HG02981 (cell line): ENCODE measurements around the gene CXCR6.

Source experiments
- ATAC-seq: cut with Tn5 transposase; IDR thresholded peaks from one replicate; pipeline ENCODE4 v1.9.1; 2021; ENCODE audit warnings: mild to moderate bottlenecking, moderate library complexity; ENCODE audit not compliant: unreplicated experiment

Gene CXCR6

DNA sequence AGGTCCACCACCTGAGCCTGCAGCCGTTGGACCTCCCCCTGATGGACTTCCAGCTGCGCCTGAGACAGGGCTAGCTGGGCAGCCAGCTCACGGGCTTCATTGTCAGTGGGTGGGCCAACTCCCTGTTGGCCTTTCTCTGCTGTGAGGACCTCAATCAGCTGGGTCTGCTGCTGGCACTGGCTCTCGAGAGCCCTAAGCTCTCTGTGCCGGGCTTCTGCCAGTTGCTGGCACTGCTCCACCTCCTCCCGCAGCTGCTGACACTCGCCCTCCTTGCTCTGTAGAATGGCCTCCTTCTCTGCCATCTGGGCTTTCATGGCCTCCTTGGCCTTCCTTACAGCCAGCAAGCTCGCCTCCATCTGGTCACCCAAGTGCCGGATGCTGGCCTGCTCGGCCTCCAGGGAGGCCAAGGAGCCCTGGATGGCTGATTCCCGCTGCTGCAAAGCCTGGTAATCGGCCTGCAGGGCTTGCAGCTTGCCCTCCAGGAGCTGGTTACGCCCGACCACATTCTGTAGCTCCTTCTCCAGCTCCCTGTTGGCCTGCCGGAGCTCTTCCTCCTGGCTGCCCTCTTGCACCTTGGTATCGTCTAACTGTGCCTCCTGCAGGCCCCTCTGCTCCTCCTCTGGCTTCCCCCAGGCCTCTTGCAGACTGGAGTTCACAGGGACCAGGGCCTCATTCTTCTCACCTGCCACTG lies 23.8 kb downstream of the CXCR6 start:
- no peak for ATAC-seq

DNA sequence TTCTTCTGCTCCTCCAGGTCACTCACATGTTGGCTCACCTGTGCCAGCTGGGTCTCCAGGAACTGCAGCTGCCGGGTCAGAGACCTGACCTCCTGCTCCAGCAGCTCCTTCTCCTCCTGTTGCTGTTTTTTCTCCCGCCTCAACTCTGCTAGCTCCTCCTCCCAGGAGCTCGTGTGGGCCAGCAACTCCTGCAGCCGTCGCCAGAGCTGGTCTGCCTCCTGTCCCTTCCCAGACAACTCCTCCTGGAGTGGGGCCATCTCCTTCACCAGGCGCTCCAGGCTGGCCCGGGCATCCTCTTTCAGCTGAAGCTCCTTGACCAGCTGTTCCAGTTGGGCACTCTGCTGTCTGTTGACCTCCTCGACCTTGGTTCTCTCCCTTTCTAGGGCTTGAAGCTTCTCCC lies 24.5 kb downstream of the CXCR6 start:
- ATAC-seq: no peak

DNA sequence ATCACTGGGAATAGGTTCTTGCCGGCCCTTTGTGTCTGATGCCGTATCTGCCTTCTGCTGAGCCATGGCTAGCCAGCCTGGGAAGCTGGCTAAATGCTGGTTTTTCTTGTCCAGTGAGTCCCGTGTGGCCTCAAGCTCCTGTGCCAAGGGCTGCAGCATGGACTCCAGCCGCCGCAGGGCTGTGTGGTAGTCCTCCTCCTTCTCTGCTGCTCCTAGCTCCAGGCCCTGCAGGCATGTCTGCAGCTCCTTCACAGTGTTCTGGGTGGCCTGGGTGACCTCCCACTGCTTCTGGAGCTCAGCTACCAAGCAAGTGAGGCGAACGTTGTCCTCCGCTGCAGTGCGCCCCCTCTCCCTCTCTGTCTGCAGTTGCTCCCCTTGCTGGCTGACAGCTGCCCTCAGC lies 24.9 kb downstream of the CXCR6 start:
- ATAC-seq: no peak

DNA sequence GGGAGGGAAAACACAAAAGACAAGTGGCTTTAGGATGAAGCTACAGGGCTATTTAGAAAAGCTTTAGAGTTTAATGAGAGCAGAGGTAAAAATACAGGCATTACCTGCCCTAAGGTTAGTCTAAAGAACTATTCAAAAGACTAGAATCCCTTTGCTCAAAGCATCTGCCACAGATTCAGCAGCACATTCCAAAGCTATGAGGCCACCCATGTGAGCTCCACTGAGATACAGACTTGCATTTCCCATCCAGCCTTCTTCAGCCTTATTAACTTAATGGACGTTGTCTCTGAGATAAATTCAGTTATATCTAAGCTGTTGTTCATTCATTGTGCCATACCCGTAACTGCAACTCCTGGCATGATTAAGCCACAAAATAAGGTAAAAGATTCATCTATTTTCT lies 25.4 kb downstream of the CXCR6 start:
- ATAC-seq: no peak

DNA sequence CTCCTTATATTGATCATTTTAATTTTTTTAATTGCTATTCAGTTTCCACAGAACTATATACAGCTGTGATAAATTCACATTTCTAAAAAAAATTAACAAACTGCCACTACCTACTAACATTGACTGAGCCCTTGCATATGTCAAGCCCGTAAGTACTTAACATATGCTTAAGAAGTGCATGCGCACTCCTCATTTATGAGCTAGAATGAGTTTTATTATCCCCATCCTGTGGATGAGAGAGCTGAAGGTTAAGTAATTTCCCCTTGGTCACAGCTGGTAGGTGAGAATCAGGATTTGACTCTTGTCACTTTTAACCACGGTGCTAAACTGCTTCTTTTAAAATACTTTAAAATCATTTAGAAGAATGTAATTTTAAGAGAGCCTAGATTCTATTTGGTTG lies 25.9 kb downstream of the CXCR6 start:
- ATAC-seq: no peak

DNA sequence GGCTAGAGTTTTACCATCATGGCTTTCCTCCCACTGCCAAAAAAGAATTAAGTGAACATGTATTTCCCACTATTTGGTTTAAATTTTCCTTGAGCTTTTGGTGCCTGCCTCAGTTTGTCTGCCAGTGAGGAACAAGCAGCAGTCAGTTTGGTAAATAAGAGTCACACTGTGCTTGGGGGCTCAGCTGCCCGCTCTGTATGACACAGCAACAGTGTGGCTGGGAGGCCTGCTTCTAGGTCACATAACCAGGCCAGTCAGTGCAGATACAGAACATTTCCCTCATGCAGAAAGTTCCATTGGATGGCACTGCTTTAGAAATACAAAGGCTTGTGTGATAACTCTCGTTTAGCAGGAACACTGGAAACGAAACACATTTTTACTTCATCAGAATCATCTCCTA lies 26.7 kb downstream of the CXCR6 start:
- no peak for ATAC-seq

DNA sequence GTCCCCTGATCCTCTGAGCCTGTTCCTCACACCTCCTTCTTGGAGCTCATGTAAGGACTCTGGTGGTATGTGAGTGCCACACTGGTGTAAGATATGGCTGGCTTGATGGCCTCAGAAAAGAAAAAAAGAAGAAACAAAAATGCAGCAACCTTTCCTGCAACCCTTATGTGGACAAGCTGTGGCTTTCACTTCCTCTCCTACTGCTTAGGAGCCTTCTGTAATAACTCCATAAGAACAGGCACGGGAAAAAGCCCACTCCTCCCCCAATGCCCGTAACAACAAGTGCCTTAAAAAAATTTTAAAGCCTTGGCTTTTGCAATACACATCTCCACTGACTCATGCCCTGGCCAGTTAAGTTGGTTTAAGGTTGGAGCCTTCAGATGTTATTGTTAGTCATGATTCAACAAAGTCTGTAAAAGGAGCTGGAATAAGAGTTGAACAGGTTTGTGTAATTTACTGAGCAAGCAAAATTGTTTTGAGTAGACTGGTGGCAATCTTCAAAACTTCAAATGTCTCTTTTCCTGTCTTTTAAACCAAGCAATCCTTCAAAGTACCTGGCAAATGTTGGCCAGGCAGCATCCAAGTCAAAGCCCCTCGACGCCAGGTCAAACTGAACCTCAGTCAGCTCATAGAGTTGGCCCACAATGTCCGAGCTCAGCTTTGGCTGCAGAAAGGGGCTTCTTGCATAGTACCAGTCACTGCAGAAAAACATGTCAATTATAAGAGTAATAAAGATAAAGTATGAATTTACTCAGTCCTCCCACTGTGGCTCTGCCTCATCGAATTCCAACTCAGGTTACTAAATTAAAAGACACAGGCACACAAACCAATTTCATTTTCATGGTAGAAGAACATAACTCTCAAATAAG lies 29.5 kb downstream of the CXCR6 start:
- no peak for ATAC-seq

DNA sequence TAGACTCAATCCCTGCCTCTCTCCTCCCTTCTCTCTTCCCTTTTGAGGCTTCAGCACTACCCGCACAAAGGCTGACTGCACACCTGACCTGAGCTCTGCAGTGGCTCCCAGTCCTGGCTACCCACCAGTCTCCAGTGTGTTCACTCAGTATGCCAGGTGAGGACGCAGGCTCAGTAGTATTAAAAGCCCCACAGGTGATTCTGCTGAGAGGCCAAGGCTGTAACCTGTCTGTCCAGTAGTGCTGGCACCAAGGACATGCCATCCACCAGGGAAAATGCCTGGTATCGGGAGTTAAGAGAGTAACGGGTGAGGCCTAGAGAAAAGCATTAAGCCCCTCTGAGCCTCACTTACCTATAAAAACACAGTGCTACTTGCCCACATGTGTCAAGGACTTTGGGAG lies 31.4 kb downstream of the CXCR6 start:
- ATAC-seq: no peak

DNA sequence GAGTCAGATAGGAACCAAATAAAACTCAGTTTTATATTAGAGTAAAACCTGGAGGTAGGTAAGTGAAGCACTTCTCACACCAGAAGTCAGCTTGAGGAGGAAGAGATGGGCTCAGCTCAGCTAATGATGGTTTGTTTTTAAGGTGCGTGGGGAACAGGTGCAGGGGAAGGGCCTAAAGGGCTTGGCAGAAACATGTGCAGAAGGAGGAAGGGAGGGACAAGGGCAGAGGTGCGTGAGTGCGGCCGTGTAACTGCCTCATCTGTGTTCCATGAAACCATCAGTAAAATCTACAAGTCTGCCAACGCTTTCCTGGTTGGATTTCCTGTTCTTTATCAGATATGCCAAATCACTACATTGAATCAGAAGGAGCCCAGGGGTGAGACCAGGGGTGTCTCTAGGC lies 32.4 kb downstream of the CXCR6 start:
- ATAC-seq: no peak

DNA sequence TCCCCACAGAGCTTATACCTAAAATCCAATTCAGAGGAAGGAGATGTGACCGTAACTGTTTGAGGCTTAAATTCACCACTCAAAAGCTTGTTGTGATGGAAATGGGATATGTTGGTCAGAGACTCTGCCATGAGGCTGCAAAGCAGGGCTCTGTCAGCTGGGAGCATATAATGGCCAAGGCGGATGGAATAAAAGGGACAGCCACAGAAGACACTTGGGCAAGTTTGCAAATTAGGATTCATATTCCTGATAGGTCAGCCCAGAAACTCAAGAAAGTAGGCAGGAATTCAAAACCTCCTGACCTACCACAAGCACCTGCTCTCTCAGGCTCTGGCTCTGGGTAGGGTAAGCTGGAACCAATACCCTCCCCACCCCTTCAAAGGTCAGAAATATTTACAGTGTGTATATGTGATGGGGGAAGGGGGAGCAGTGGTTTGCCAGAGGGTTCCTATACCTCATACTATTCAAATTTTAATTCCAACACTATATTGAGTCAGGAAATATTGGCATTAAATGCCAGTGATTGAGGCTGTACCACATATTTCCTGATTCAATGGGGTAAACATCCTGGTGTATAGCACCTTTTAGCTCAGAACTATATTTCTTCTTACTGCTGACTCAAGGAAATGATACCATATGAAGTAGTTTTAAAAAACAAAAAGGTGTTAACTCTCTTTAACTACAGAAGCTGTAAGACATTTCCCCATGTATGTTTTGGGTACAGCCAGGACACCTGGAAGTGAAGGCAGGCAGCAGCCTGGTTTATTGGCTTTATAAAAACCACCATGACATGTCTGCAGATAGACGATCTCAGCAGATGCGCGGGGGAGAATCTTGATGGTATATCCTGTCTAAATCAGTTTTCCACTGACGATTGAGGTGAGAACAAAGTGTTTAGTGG lies 33.2 kb downstream of the CXCR6 start:
- ATAC-seq: no peak

DNA sequence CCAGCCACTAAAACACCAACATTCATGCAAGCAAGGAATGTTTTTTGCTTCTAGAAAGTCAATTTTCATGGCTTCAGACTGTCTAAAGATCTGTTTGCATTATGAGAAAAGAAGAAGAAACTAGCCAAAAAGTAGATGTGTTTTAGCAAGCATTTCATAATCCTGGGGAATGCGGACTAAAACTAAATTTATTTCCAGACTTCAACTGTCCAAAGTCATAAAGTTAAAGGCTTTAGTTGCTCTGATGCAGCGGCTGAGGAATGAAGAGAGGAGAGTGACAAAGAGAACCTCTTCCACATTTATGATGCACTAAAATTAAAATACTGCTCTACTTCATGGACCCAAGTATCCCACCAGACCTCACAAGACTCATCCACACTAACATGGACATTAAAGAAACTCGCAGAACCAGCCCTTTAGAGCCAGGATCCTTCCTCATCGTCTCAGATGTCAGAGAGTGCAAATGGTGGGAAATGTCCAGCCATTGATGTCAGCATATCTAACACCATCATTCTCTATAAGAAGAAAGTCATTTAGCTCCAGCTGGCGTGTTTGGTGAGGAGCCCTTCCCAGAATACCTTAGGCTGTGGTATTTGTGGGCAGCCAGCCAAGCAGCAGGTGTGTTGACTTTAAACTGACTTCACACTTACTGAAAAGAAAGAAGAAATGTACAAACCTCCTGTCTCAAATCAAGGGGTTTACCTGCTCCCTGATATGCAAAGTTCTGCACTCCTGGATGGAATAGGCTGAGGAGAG lies 34.9 kb downstream of the CXCR6 start:
- no peak for ATAC-seq

DNA sequence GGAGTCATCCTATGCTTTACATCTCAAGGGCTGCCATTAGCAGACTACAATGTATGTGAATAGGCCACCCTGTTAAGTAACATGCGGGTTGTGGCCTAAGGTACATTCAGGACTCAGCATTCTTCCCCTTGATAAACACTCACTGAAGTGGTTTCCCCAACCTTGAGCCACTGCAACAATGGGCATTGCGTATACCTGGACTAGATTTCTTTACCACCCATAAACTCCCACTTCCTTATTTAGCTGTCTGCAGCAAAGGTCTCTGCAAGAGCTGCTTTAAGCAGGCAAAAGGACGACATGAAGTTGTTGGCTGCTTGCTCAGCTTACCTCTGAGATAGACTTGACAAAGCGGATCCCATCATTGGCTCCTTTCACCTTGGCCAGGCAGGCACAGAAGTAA lies 36.1 kb downstream of the CXCR6 start:
- ATAC-seq: no peak

DNA sequence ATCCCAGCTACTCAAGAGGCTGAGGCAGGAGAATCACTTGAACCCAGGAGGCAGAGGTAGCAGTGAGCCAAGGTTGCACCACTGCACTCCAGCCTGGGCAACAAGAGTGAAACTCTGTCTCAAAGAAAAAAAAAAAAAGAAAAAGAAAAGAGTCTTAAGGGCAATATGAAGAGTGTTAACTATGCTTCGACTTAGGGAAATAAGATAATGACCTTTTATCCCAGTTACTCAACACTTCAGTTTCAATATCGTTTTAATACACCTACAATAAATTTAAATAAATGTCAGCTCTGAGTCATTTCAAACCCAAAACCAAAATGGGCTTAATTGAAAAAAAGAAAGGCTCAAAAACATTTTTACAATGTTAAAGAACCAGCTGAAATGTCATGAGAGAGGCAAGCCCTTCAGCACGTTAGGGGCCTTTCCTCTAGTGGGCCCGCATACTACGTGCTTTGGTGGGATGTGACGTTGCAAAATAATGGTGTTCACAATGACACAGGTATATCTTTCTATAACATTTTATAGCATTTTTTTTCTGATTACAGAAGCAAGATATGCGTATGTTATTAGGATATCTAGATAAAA lies 37.1 kb downstream of the CXCR6 start:
- ATAC-seq: no peak

DNA sequence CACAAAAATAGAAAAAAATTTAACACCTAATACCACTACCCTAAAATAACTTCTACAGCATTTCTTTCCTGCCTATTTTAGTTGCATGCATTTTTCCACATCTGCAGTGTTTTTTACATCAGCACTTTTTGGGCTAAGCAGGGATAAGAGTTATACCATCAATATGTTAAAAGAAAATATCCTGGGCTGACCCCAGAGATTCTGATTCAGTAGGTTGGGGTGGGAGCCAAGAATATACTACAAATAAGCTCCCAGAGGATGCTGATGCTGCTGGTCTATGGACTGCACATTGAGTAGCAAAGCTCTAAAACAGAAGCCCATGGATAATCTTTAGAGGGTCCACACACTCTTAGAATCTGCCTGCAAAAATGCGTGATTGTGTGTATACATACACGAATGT lies 37.6 kb downstream of the CXCR6 start:
- ATAC-seq: no peak

DNA sequence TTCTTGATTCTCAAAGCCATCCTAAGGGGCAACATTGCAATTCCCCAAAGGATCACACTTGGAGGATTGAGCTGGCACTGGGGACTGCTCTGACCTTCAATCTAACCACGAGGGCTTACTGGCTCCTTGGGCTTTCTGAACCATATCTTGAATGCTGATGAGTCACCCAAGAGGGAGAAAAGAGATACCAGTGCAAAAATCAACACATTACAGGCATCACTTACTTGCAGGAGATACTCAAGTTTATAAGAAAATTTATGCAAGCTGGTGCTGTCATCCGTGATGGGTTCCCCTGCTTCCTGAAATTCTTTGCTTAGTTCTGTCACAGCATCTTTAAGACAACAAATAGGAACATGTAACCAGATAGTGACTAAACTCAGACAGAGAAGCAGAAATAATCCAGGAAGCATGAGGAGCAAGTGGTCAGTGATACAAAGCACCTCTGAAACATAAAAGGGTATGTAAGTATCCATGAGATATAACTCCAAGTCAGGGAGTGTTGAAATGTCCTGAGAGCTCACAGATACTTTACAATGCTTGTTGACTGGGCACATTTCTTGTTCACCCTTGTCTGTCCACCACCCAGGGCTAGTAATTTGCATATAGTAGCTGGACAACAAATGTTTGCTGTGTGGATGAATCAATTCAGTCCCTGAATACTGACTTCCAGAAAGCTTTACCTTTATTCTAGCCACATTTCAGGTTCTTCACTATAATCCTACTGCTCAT lies 38.2 kb downstream of the CXCR6 start:
- no peak for ATAC-seq

DNA sequence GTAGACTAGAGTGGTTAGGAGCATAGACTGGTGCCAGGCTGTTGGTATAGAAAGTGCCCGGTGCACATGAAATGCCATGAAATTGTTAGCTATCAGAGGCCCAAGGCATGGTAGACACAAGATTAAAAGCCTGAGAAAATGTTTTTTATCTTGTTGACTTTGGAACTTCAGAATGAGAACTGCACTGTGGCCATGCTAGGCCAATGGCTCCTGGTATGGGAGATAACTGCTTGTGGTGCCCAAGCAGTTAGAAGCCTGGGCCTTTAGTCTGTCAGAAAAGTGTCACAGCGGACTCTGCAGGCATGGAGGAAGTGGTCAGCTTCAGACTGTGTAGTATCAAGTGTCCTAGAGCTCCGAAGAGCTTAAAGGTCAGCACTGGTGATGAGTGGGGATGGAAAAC lies 40.5 kb downstream of the CXCR6 start:
- ATAC-seq: no peak

DNA sequence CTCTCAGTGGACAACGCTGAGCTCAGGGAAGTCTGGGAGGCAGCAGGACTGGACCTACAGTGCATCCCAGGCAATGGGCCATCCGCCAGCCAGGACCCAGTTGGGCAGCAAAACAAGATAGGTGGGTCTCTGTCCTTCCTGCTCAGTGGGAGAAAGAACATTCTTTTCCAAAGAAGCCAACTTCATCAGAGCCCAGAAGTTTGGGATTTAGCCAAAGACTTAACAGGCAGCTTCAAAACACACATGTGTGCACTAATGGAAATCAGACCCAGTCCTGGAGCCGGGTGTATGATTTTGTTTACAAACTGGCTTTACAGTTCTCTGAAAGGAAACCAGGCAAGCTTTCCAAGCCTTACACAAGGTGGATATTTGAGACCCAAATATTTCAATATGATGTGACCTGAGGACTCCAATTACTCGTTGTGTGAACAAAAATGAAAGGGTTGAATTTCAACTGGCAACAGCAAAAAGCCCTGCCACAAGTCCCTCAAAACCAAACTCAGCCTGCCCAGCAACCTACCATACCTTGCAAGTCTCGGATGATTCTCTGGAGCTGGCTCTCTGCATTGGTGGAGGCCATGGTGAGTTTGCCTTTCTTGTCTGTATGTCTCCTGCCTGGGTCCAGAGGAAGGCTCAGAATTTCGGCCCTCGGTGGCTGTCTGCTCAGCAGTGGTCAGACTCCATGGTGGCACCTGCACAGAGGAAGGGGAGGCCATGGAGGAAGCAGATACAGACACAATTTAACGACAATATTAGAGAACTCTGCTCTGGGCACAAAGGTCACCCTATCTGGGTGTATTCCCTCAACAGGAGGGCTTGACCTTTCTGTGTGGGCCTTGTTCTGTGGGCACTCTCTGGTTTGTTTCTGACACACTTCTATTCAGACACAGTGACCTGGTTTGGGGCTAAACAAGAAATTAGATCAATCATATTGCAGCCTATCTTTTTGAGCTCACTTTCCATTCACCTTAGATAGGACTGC lies 41.4 kb downstream of the CXCR6 start:
- ATAC-seq: no peak

DNA sequence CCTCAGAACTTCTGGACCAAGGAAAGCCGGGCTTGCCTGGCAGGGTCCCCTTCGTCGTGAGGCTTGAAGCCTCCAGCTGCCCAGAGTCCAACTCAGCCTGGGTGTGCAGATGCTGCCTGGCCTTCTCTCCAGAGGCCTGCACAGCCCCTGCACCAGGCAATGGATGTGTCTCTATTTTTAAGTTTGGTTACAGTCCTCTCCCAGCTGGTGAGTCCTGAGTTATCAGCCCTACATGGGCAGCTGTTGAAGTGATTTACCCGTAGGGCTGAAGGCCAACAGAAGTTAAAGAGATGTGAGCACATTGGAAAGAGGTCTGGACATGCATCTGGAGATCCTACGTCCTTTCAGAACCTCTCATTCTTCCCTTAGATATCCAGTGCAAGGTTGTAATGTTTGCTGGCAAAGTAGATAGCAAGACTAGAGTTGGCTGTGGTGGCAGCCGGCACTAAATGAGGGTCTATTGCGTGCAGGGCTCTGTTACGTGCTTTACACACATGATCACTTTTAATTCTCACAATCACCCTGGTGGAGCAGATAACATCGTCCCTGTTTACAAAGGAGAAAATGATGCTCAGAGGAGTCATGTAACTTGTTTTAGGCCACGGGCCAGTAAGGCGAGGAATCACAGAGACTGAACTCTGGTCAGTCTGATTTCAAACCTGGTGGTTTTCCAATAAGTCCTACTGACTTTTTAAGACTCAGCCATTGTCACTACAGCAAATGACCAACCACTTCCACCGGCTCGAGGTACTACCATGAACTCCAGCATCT lies 42.5 kb downstream of the CXCR6 start:
- no peak for ATAC-seq
